Ovary (tissue), 9 donors: ENCODE measurements around the gene NCCRP1. TPM values are rescaled to one million over a fixed set of nuclear protein-coding genes. Genes with fewer than 3 reads are reported as not detected.

ENCODE experiments used
- DNase-seq, 5 donors: peaks; one replicate each; pipeline ENCODE4 v3.0.0-alpha.2; 2019 to 2020
- H3K27ac ChIP-seq, 2 donors: fragments of 200-600 bp; one replicate each; pipeline versions ENCODE4 v1.5.1 to v1.8.0; 2019 to 2022
- H3K27me3 ChIP-seq: fragments of 200-600 bp; one replicate; pipeline ENCODE4 v1.8.0; 2022
- H3K36me3 ChIP-seq: fragments of 200-600 bp; sonication (generic); one replicate; pipeline ENCODE4 v1.5.1; 2019
- H3K4me1 ChIP-seq: one replicate; pipeline ENCODE4 v1.8.1; 2013; ENCODE audit warnings: mild to moderate bottlenecking, moderate library complexity; ENCODE audit not compliant: insufficient read depth
- H3K4me3 ChIP-seq: fragments of 200-600 bp; sonication (generic); one replicate; pipeline ENCODE4 v1.5.1; 2017
- H3K9me3 ChIP-seq, 2 donors: fragments of 200-600 bp in 1 of 2; sonication (generic) in 1 of 2; one replicate each; pipeline versions ENCODE4 v1.5.1 to v1.8.1; 2013 to 2019; ENCODE audit warnings: mild to moderate bottlenecking in 1 of 2, moderate library complexity in 1 of 2
- CTCF ChIP-seq, 3 donors: fragments of 450-650 bp in 2 of 3; fragments of 200-600 bp in 1 of 3; IDR thresholded peaks; one replicate each; pipeline versions ENCODE4 v1.5.1 to v1.8.0; 2016 to 2022; ENCODE audit warnings: antibody characterized with exemption in 3 of 3, mild to moderate bottlenecking in 1 of 3
- EP300 ChIP-seq: sonication (generic); formaldehyde crosslinking; IDR thresholded peaks from one replicate; pipeline ENCODE4 v1.6.1; 2017; ENCODE audit warnings: antibody characterized with exemption
- POLR2A ChIP-seq: fragments of 450-650 bp; IDR thresholded peaks from one replicate; pipeline ENCODE4 v1.6.1; 2017; ENCODE audit warnings: antibody characterized with exemption, mild to moderate bottlenecking, moderate library complexity
- WGBS, 3 donors: extraction: QIAGEN DNeasy Blood & Tissue Kit in 1 of 3; methylation state at CpG; one replicate each; pipeline versions ENCODE4 v1.1.5 to v1.1.7; 2013 to 2017; 5-methylcytosine and 5-hydroxymethylcytosine counted together
- intact Hi-C, 4 donors: fragments of 100-400 bp; cut with DNase I; formaldehyde crosslinking; loops; one replicate each; pipeline versions ENCODE4 v1.11.0 to v1.15.1; 2022 to 2023
- polyA plus RNA-seq, 2 donors: library from polyadenylated mRNA; stranded (reverse); fragments of 200-250 nt in 1 of 2; fragments of 350-450 nt in 1 of 2; fragmentation: Illumina TruSeq in 1 of 2; extraction: RNeasy Lipid Tissue Mini Kit (QIAGEN cat#74804) in 1 of 2; gene quantifications; one replicate each; pipeline ENCODE4 v1.2.3, GENCODE V29; 2013 to 2014
- total RNA-seq, 7 donors: library from RNA; depleted of rRNA in 2 of 7; stranded (reverse); fragments of >200 nt in 2 of 7; fragmentation: NEBNext Ultra II Directional in 3 of 7; extraction: Animal tissue kit (Norgen Biotek cat#: 25700) in 3 of 7; gene quantifications; one replicate each; pipeline versions ENCODE4 v1.1.0 to v1.2.4, GENCODE V29; 2016 to 2023
- donor health status: DM: no; HTN: no; CAD: no; lungs with moderate emphysema.
- donor health status: DM: no; HTN: no; CAD: no.
- donor health status: Bipolar disorder and iron deficiency.
- donor health status: DM: yes; HTN: yes; CAD: no.
- donor health status: DM: no; HTN: no; CAD: no.
- donor health status: DM: yes; HTN: yes; CAD: no.

The NCCRP1 gene
- total and polyA plus RNA-seq, 9 donors, result 0.05 to 4.4 (median 0.20) TPM; not detected in 4

GRCh38 chr19:39183104-39183503, 13.7 kb upstream of the NCCRP1 start:
- TF ChIP-seq CTCF (IDR thresholded peaks at IDR 0.05) (no peak), EP300 (no peak), POLR2A (no peak)
- intact Hi-C loops, result no loop called here
- WGBS, 3 donors, result 80 to 87% (median 85%) methylated on average over 8 of the region's 8 CpGs

DNA sequence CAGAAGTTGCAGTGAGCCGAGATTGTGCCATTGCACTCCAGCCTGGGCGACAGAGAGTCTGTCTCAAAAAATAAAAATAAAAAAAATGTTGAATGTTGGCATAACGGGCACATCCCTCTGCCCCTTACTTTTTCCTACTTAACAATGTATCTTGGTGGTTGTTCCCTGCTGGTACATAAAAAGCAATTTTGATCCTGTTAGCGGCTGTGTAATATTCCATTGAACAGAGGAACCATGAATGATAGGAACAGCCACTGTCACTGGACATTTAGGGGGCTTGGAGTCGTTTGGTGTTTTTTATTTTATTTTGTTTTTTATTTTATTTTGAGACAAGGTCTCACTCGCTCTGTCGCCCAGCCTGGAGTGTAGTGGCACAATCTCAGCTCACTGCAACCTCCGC, 10.4 kb upstream of the NCCRP1 start:
- DNase-seq, result no peak
- TF ChIP-seq CTCF (IDR thresholded peaks at IDR 0.05), result no peak
- TF ChIP-seq POLR2A, result no peak
- no peak for TF ChIP-seq EP300
- H3K4me3 ChIP-seq, result no peak overlapping the region
- no peaks in the 10 kb centered on the region for H3K27me3 ChIP-seq
- no peak overlapping the region for H3K27ac ChIP-seq
- H3K4me1 ChIP-seq, result no peaks in the 10 kb centered on the region
- 89 to 92% (median 90%) methylated on average over 8 of the region's 8 CpGs for WGBS, 3 donors
- H3K9me3 ChIP-seq, result no peaks in the 10 kb centered on the region
- intact Hi-C loops, result loop anchor here in 3 of 4 donors (5.0 kb wide), 2 partner anchors 64 to 69 kb away; no protein-coding TSS in a partner anchor
- H3K36me3 ChIP-seq, result no peaks in the 10 kb centered on the region

More at GRCh38 chr19:39183104-39183503, 13.7 kb upstream of the NCCRP1 start:
- Histone ChIP-seq H3K27me3 (no peaks in the 10 kb centered on the region), H3K9me3 (no peaks in the 10 kb centered on the region), H3K4me3 (no peak overlapping the region), H3K27ac (no peak overlapping the region), H3K4me1 (no peaks in the 10 kb centered on the region), H3K36me3 (no peaks in the 10 kb centered on the region)
- DNase-seq, result no peak

- Histone ChIP-seq H3K27ac (no peak overlapping the region), H3K9me3 (no peaks in the 10 kb centered on the region), H3K4me3 (no peak overlapping the region), H3K36me3 (no peaks in the 10 kb centered on the region), H3K4me1 (no peaks in the 10 kb centered on the region), H3K27me3 (no peaks in the 10 kb centered on the region)
- WGBS, 3 donors, result 43 to 52% (median 47%) methylated on average over 8 of the region's 8 CpGs
- intact Hi-C loops, result loop anchor here in 3 of 4 donors (5.0 kb wide), 2 partner anchors 65 to 70 kb away; no protein-coding TSS in a partner anchor
- DNase-seq, result no peak
- TF ChIP-seq EP300, result no peak
These were observed 9.2 kb upstream of the NCCRP1 start for GRCh38 chr19:39187552-39187943.

DNA sequence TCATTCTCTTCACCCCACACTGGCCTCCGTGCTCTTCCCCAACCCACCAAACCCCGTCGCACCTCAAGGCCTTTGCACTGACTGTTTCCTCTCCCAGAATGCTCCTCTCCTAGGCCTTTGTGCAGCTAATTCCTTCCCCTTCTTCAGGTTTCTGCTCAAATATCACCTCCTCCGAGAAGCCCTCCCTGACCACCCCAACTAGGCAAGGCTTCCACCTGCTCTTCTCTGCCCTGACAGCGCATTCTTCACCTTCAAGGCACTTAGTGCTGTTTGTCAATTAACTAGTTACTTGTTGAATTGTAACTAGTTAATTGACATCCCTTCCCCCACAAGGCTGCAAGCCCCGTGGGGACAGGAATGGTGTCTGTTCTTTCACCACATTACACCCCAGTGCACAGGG, 7.8 kb upstream of the NCCRP1 start:
- WGBS, 3 donors, result 62 to 67% (median 63%) methylated on average over 6 of the region's 6 CpGs
- H3K4me3 ChIP-seq, result no peak overlapping the region
- H3K36me3 ChIP-seq, result no peaks in the 10 kb centered on the region
- TF ChIP-seq CTCF (IDR thresholded peaks at IDR 0.05) (no peak), POLR2A (no peak), EP300 (no peak)
- DNase-seq, result no peak
- intact Hi-C loops, result loop anchor here in 3 of 4 donors (5.0 kb wide), 2 partner anchors 67 to 72 kb away; no protein-coding TSS in a partner anchor
- H3K4me1 ChIP-seq, result no peaks in the 10 kb centered on the region
- no peaks in the 10 kb centered on the region for H3K9me3 ChIP-seq
- no peak overlapping the region for H3K27ac ChIP-seq
- no peaks in the 10 kb centered on the region for H3K27me3 ChIP-seq

GRCh38 chr19:39190768-39191167, 6.0 kb upstream of the NCCRP1 start:
- Histone ChIP-seq H3K27ac (no peak overlapping the region), H3K9me3 (no peaks in the 10 kb centered on the region), H3K27me3 (no peaks in the 10 kb centered on the region), H3K4me3 (no peak overlapping the region), H3K4me1 (no peaks in the 10 kb centered on the region), H3K36me3 (no peaks in the 10 kb centered on the region)
- WGBS, 3 donors, result 37 to 41% (median 39%) methylated on average over 11 of the region's 11 CpGs
- TF ChIP-seq EP300, result no peak
- TF ChIP-seq POLR2A, result no peak
- no peak for TF ChIP-seq CTCF (IDR thresholded peaks at IDR 0.05)
- no peak for DNase-seq
- intact Hi-C loops, result no loop called here
